Umbilical cord (tissue), 2 donors: ENCODE measurements around the gene VSIR. TPM values are rescaled to one million over a fixed set of nuclear protein-coding genes. Genes with fewer than 3 reads are reported as not detected.
A peak's percentile ranks its signal among the peaks of the same experiment; 100 is the strongest.

Experiments used
- DNase-seq: peaks from one replicate; pipeline ENCODE4 v3.0.0-alpha.2; 2015; ENCODE audit warnings: low spot score
- total RNA-seq: library from RNA; depleted of rRNA; stranded (reverse); fragments of >200 nt; gene quantifications from one replicate; pipeline ENCODE4 v1.2.3, GENCODE V29; 2014; ENCODE audit warnings: low replicate concordance; ENCODE audit not compliant: insufficient read depth

The VSIR gene
- total RNA-seq, 1 donor from 2014 or later: 19.0 TPM

- DNase-seq: no peak
Observed at GRCh38 chr10:71806704-71807556, 33.6 kb upstream of the VSIR start.

GRCh38 chr10:71805776-71806703 lies 32.7 kb upstream of the VSIR start:
- peak; percentile 40 for DNase-seq

GRCh38 chr10:71804077-71804476 lies 30.8 kb upstream of the VSIR start:
- DNase-seq: peak; percentile 59

GRCh38 chr10:71802715-71803488 lies 29.6 kb upstream of the VSIR start:
- DNase-seq: no peak

- no peak for DNase-seq
Observed at GRCh38 chr10:71802235-71802634, 28.9 kb upstream of the VSIR start.

DNA sequence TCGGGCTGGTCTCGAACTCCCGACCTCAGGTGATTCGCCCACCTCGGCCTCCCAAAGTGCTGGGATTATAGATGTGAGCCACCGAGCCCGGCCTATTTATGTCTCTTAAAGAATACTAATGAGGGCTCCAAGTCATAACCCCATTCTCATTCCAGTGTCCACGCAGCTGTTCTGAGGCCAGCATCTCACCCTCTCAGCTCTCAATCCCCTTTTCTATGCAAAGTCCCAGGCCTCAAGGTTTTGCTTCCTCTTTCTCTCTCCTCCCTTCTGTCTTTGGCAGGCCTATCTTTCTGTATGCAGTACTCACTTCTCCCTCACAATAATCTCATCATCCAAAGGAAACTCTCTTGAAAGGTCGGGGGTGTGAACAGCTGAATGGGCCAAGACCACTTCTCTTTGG lies 28.0 kb upstream of the VSIR start:
- DNase-seq: peak; percentile 30

- DNase-seq: no peak
Observed at GRCh38 chr10:71799608-71800453, 26.5 kb upstream of the VSIR start.

DNA sequence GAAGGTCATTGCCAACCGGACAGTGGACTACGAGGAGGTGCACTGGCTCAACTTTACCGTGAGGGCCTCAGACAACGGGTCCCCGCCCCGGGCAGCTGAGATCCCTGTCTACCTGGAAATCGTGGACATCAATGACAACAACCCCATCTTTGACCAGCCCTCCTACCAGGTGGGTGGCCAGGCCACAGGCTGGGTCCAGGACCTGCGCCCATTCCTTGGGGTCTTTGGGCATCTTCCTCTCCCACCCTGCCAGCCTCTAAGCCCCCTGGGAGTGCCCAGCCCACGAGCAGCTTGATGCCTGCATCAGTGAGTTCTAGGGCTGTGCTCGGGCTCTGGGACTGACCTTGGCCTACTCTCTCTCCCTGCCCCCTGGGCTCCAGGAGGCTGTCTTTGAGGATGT lies 25.8 kb upstream of the VSIR start:
- DNase-seq: no peak

GRCh38 chr10:71798308-71798624 lies 24.9 kb upstream of the VSIR start:
- no peak for DNase-seq

GRCh38 chr10:71797533-71798307 lies 24.4 kb upstream of the VSIR start:
- DNase-seq: no peak

DNA sequence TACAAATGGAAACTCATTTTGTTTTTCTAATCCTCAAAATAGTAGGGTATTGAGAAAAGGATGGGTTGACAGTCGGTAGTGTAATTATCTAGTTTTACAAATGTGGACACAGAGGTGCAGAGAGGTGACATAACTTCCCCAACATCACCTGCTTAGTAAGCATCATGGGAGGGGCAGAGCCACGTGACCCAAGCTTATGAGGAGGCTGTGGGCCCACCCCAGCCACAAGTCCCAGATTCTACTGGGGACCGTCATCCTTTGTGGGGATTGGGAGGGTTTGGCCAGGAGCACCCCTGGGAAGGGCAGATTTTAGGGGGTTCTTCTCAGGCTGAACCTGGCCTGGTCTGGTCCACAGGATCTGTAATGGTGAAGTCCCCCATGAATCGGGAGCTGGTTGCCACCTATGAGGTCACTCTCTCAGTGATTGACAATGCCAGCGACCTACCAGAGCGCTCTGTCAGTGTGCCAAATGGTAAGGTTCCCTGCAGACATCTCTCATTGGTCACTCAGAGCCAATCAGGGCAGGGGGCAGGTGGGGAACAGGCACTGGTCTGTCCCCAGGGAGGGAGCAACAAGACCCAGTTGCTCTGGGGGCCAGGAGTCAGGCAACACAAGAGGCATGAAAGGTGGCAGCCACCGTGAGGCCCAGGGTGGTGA lies 23.6 kb upstream of the VSIR start:
- DNase-seq: no peak

GRCh38 chr10:71795248-71795647 lies 21.9 kb upstream of the VSIR start:
- DNase-seq: peak; percentile 37

GRCh38 chr10:71790749-71791440 lies 17.6 kb upstream of the VSIR start:
- DNase-seq: no peak

DNA sequence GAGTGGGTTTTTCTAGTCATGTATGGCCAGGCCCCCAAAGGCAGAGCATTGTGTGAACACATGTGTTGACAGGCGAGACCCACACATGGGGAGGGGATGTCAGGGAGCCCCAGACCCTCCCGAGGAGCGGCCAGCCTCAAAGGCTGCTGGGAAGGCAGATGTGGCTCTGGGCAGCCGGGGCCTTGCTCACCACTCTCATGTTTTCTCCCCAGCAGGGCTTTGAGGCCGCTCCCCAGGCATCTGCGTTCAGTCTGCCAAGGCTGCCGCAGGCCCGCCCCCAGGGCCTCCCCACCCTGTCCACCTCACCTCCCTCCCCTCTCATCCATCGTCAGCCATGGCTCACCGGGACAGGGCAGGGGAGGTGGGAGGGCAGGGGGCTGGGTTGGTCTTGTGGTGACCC lies 16.6 kb upstream of the VSIR start:
- DNase-seq: no peak

GRCh38 chr10:71788954-71789353 lies 15.6 kb upstream of the VSIR start:
- no peak for DNase-seq

GRCh38 chr10:71784679-71785272 lies 11.5 kb upstream of the VSIR start:
- DNase-seq: no peak

DNA sequence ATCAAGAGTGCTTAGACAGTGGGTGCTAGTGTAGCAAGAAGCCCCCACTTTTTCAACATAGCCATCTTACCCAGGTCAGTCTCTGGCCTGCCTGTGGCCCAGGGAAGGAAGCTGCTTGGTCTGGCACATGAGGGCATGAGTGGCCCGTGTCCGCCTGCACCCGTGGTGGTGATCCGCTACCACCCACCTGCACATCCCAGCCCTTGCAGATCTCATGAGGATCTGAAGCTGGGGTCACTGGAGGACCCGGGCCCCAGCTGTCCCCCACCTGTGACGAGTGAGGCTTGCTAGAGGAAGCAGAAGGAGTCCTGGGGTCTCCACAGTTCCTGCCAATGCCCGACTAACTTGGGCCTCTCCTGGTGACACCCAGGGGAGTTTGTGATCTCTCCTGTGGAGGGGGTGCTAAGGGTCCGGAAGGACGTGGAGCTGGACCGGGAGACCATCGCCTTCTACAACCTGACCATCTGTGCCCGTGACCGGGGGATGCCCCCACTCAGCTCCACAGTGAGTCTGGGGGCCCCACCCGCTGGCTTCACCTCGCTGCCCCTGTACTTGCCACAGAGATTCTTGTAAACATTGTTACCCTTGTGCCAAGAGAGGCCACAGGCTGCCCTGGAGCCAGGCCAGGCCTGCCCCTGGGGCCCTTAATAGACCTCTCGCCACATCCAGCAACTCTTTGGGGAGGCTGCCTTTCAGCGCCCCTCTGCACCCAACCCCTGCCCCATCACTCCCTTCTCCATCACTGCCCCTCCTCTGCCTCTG lies 10.8 kb upstream of the VSIR start:
- no peak for DNase-seq

DNA sequence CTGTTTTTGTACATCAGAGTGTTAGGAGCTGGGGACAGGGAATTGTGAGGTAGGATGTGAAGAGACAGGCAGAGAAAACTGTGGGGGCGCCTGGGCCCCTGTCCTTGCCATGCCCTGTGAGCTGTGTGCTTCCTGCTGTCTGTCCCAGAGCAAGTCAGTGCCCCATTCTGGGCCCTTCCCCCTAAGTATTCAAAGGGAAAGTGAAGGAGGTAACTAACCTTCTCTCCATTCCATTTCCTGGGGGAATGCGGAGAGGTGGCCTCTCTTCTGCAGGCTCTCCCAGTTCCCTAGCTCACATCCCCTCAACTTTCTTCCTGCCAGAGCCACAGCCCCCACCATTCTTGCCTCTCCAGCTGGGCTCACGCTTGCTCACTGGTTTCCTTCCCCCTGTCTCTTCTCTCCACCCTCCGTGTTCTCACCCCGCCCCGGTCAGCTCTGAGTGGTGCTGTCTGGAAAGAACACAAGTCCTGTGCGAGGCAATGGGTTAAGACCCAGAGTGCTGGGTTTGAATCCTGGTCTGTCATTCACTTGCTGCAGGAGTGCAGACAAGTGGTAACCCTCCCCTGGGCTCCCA lies 9.7 kb upstream of the VSIR start:
- no peak for DNase-seq
